ENCODE results near the gene ANO10. TPM values are rescaled to one million over a fixed set of nuclear protein-coding genes. Genes with fewer than 3 reads are reported as not detected.

Gene ANO10
- total and polyA plus RNA-seq, 2 donors (not counting 3 experiments of a cell fraction or from before 2014, with no cell fraction given) = 28.4 to 45.8 TPM

- ChIA-PET CTCF (interaction anchor here (1.2 kb wide), 1 partner anchor 230 kb away, joined by 3 read pairs; no protein-coding TSS in a partner anchor), POLR2A (no interaction called here)
- dilution Hi-C loops (cut with MboI; ENCODE audit: extremely low pct_ligation_motif_present, low sequenced_read_pairs) (no loop called here), intact Hi-C loops (cut with micrococcal nuclease) (no loop called here)
- FAIRE-seq (no peak), DNase-seq (ENCODE audit: low read depth, low spot score) (no peak)
- TF ChIP-seq CTCF (IDR thresholded peaks at IDR 0.05; ENCODE audit: extremely low read depth in 1 of 2, insufficient read depth in 1 of 2, low read depth in 1 of 2, low read length in 2 of 2) (no peak), POLR2A (IDR thresholded peaks at IDR 0.05; ENCODE audit: low read depth, low read length) (no peak), POLR2AphosphoS5 (IDR thresholded peaks at IDR 0.05; ENCODE audit: insufficient read depth, low read depth, low read length) (no peak), EZH2 (IDR thresholded peaks at IDR 0.05; ENCODE audit: borderline replicate concordance, low read depth, low read length, severe bottlenecking) (no peak), GATA2 (IDR thresholded peaks at IDR 0.05; ENCODE audit: insufficient read depth, insufficient read length, low read depth, low read length) (no peak), FOS (IDR thresholded peaks at IDR 0.05; ENCODE audit: borderline replicate concordance, insufficient read depth, low read length) (no peak), JUN (IDR thresholded peaks at IDR 0.05; ENCODE audit: borderline replicate concordance, insufficient read depth, insufficient read length, low read depth) (no peak), MYC (IDR thresholded peaks at IDR 0.05; ENCODE audit: low read depth, low read length) (no peak)
- TF ChIP-seq, protein P1, sequence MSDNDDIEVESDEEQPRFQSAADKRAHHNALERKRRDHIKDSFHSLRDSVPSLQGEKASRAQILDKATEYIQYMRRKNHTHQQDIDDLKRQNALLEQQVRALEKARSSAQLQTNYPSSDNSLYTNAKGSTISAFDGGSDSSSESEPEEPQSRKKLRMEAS (IDR thresholded peaks at IDR 0.05; ENCODE audit: insufficient read depth, insufficient read length) = no peak
- Histone ChIP-seq H2AFZ (ENCODE audit: low read depth, low read length) (no peak overlapping the region), H3K36me3 (ENCODE audit: control insufficient read depth in 2 of 2, extremely low read depth in 1 of 2, insufficient read depth in 2 of 2, low read length in 2 of 2) (no peaks in the 10 kb centered on the region), H3K79me2 (ENCODE audit: control insufficient read depth, insufficient read depth, low read length) (no peaks in the 10 kb centered on the region), H3K9ac (replicated peaks; ENCODE audit: extremely low read depth, insufficient read depth, low read length) (no peak overlapping the region), H3K27me3 (ENCODE audit: control insufficient read depth in 2 of 2, insufficient read depth in 2 of 2, low read length in 2 of 2) (no peaks in the 10 kb centered on the region), H4K20me1 (replicated peaks; ENCODE audit: control insufficient read depth, extremely low read depth, insufficient read depth, low read length) (no peaks in the 10 kb centered on the region), H3K4me2 (ENCODE audit: insufficient read depth, low read length) (no peak overlapping the region), H3K4me1 (ENCODE audit: control insufficient read depth, extremely low read depth, insufficient read depth, low read length) (peaks cover 7% of the 10 kb centered on the region), H3K9me3 (replicated peaks; ENCODE audit: control insufficient read depth, insufficient read depth, low read length) (no peaks in the 10 kb centered on the region), H3K27ac (ENCODE audit: insufficient read depth, low read depth, low read length) (no peak overlapping the region), H3K4me3 (replicated peaks in 1 of 3; ENCODE audit: insufficient read depth in 1 of 3, low read depth in 1 of 3, low read length in 3 of 3) (no peak overlapping the region), H3K9me1 (replicated peaks; ENCODE audit: control insufficient read depth, extremely low read depth, insufficient read depth, low read length) (no peaks in the 10 kb centered on the region)
- BruUV-seq (replicated peaks) = no TSS peak
These were observed 82.5 kb downstream of the ANO10 start for GRCh38 chr3:43539321-43539720.
